ENCODE results near the gene CCR8. TPM values are rescaled to one million over a fixed set of nuclear protein-coding genes. Genes with fewer than 3 reads are reported as not detected.
"Not testable (repeated sequence)": the region's sequence is repeated elsewhere in the genome, so short reads cannot be mapped to it uniquely, and the experiment has no call there.

Gene CCR8
- total RNA-seq, 4 donors from 2014 or later, result not detected

DNA sequence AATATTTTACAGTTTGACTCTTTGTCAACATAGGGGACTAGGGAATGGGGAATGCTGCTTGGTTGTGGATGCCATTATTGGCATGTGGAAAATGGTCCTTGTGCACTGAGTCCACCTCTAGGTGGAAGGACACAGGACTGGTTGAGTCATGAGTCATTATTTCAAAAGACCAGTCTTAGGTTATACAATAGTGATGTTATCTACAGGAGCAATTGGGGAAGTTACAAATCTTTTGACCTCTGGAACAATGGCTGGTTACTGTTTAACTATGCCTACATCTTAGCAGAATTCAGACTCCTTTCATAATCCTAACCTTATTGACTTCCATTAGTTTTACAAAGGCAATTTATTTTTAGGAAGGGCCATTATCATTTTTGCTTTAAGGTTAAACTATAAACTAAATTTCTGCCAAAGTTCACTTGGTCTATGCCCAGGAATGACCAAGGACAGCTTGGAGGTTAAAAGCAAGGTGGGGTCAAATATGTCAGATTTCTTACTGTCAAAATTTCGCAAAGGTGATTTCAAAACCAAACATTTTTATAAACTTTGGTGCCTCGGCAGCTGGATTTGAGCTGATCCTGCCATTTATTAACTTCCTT, 11.8 kb upstream of the CCR8 start:
- intact Hi-C loops (cut with DNase I; ENCODE audit: low total_unique reads), result no loop called here

DNA sequence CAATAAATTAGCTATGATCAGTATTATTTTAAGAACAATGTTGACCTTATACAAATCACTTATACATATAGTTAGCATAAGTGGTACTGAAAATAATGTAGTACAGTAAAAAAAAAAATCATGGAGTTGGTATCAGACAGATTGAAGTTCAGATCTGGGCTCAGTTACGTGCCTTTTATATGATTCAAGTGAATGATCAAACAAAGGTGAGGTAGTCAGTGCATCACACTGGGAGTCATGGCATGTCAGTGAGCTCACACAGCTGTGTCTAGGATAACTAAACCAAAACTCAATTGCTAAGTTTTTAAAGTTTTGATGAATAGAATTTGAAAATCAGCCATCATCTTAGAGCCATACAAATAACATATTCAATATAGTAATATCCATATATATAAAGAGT, 11.2 kb upstream of the CCR8 start:
- intact Hi-C loops (cut with DNase I; ENCODE audit: low total_unique reads), result no loop called here
- TF ChIP-seq, protein P1, sequence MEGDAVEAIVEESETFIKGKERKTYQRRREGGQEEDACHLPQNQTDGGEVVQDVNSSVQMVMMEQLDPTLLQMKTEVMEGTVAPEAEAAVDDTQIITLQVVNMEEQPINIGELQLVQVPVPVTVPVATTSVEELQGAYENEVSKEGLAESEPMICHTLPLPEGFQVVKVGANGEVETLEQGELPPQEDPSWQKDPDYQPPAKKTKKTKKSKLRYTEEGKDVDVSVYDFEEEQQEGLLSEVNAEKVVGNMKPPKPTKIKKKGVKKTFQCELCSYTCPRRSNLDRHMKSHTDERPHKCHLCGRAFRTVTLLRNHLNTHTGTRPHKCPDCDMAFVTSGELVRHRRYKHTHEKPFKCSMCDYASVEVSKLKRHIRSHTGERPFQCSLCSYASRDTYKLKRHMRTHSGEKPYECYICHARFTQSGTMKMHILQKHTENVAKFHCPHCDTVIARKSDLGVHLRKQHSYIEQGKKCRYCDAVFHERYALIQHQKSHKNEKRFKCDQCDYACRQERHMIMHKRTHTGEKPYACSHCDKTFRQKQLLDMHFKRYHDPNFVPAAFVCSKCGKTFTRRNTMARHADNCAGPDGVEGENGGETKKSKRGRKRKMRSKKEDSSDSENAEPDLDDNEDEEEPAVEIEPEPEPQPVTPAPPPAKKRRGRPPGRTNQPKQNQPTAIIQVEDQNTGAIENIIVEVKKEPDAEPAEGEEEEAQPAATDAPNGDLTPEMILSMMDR (IDR thresholded peaks at IDR 0.05), result no peak
- TF ChIP-seq POLR2A (IDR thresholded peaks at IDR 0.05), result no peak
- no peak for DNase-seq (ENCODE audit: low spot score in 2 of 2)
- 75 to 84% methylated on average over 1 of the region's 1 CpG for WGBS, 2 donors
- no peak overlapping the region for H3K4me3 ChIP-seq (ENCODE audit: low read depth, poor library complexity, severe bottlenecking)

More for the DNA sequence above, 11.8 kb upstream of the CCR8 start:
- no peak overlapping the region for H3K4me3 ChIP-seq (ENCODE audit: low read depth, poor library complexity, severe bottlenecking)
- DNase-seq (ENCODE audit: low spot score in 2 of 2), result no peak
- TF ChIP-seq, protein P1 (IDR thresholded peaks at IDR 0.05), result no peak
- no peak for TF ChIP-seq POLR2A (IDR thresholded peaks at IDR 0.05)
- WGBS, 2 donors, result 87% methylated on average over 2 of the region's 2 CpGs

DNA sequence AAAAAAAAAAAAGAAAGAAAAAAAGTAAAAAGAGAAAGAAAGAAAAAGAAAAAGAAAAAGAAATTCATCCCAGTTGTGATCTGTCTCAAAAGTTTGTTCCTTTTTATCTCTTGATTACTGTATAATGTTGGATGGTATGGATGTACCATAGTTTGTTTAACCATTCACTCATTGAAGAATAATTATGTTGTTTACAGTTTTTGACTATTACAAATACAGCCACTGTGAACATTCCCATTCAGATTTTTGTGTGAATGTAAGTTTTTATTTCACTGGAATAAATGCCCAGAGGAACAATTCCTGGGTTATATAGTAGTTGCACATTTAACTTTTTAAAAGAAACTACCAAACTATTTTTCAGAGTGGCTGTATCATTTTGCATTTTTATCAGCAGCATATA, 10.3 kb upstream of the CCR8 start:
- DNase-seq (ENCODE audit: low spot score in 2 of 2), result no peak
- intact Hi-C loops (cut with DNase I; ENCODE audit: low total_unique reads), result no loop called here
- TF ChIP-seq, protein P1 (IDR thresholded peaks at IDR 0.05), result no peak
- no peak for TF ChIP-seq POLR2A (IDR thresholded peaks at IDR 0.05)

DNA sequence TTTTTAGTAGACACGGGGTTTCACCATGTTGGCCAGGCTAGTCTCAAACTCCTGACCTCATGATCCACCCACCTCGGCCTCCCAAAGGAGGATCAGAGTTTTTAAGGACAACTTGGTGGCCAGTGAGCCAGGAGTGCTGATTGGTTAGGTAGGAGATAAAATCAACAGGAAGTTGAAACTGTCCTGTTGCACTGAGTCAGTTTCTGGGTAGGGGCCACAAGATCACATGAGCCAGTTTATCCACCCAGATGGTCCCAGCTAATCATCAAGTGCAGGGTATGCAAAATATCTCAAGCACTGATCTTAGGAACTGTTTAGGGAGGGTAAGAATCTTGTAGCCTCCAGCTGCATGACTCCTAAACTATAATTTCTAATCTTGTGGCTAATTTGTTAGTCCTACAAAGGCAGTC, 7.9 kb upstream of the CCR8 start:
- DNase-seq (ENCODE audit: low spot score in 2 of 2); H3K4me3 ChIP-seq (ENCODE audit: low read depth, poor library complexity, severe bottlenecking); intact Hi-C loops (cut with DNase I; ENCODE audit: low total_unique reads): not testable (repeated sequence)
- 74 to 88% methylated on average over 2 of the region's 2 CpGs for WGBS, 2 donors

More for the DNA sequence above, 10.3 kb upstream of the CCR8 start:
- H3K4me3 ChIP-seq (ENCODE audit: low read depth, poor library complexity, severe bottlenecking), result no peak overlapping the region

DNA sequence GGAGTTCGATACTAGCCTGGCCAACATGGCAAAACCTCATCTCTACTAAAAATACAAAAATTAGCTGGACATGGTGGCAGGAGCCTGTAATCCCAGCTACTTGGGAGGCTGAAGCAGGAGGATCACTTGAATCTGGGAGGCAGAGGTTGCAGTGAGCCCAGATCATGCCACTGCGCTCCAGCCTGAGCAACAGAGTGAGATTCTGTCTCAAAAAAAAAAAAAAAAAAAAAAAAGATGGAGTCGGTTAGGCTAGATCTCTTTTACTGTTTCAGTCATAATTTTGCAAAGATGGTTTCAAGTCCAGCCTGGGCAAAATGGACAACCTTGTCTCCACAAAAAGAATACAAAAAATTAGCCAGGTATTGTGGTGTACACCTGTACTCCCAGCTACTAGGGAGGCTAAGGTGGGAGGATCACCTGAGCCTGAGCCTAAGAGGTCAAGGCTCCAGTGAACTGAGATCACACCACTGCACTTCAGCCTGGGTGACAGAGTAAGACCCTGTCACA, 7.2 kb upstream of the CCR8 start:
- intact Hi-C loops (cut with DNase I; ENCODE audit: low total_unique reads); H3K4me3 ChIP-seq (ENCODE audit: low read depth, poor library complexity, severe bottlenecking); DNase-seq (ENCODE audit: low spot score in 2 of 2): not testable (repeated sequence)
- 57 to 58% methylated on average over 3 of the region's 3 CpGs for WGBS, 2 donors

DNA sequence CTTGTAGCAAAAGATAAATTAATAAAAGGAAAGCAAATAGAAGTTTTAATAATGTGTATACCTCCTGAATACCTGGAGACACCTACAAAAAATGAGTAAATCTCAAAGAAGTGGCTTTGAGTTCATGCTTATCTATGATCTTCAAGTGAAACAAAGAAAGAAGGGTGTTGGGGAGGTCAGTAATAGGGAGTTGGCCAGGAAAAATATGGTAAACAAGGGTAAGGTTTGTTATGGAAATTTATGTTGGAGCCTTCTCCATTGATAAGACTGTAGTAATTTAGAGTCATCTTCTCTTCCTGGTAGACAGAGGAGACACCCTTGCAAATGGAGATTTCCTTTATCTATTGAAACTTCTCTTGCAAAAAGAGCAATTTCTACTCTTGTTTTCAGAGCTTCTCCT, 6.6 kb upstream of the CCR8 start:
- H3K4me3 ChIP-seq (ENCODE audit: low read depth, poor library complexity, severe bottlenecking), result no peak overlapping the region
- no peak for DNase-seq (ENCODE audit: low spot score in 2 of 2)
- TF ChIP-seq, protein P1 (IDR thresholded peaks at IDR 0.05), result no peak
- TF ChIP-seq POLR2A (IDR thresholded peaks at IDR 0.05), result no peak
- intact Hi-C loops (cut with DNase I; ENCODE audit: low total_unique reads), result no loop called here

DNA sequence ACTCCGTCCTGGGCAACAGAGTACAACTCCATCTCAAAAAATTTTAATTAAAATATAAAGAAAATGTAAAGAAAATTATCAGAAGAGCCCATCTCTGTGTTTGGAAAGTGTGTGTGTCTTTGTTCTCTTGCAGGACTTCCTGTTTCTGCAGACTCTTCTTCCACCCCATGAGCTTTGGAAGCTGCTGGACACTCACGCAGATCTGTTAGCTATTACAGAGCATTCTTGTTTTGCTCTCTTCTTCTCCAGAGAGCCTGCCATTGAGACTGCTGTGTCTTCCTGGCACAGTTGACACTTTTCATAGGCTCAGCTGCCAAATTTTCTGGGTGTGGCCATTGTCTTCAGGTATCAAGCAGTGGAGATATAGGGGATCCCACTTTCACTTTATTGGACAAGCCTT, 6.0 kb upstream of the CCR8 start:
- no peak for DNase-seq (ENCODE audit: low spot score in 2 of 2)
- intact Hi-C loops (cut with DNase I; ENCODE audit: low total_unique reads), result no loop called here
- 54 to 65% methylated on average over 2 of the region's 2 CpGs for WGBS, 2 donors
- TF ChIP-seq, protein P1 (IDR thresholded peaks at IDR 0.05), result no peak
- TF ChIP-seq POLR2A (IDR thresholded peaks at IDR 0.05), result no peak
- H3K4me3 ChIP-seq (ENCODE audit: low read depth, poor library complexity, severe bottlenecking), result no peak overlapping the region
